Esophagus squamous epithelium (tissue), 5 donors: ENCODE data around the gene CYB561. TPM values are rescaled to one million over a fixed set of nuclear protein-coding genes. Genes with fewer than 3 reads are reported as not detected.

Experiments used
- DNase-seq: peaks from one replicate; lab custom pipeline; 2025; lab: John Stamatoyannopoulos, UW
- H3K27ac ChIP-seq, 4 donors: fragments of 200-600 bp; sonication (generic); one replicate each; pipeline ENCODE4 v1.5.1; 2016 to 2019; ENCODE audit warnings: mild to moderate bottlenecking in 1 of 4
- H3K27me3 ChIP-seq, 4 donors: fragments of 200-600 bp; sonication (generic); 1 replicate in 3 of 4; 2 replicates in 1 of 4; pipeline versions ENCODE4 v1.5.1 to v1.6.0; 2017 to 2021; ENCODE audit warnings: antibody characterized with exemption in 1 of 4
- H3K36me3 ChIP-seq, 3 donors: fragments of 200-600 bp; sonication (generic); one replicate each; pipeline ENCODE4 v1.5.1; 2016 to 2019
- H3K4me1 ChIP-seq, 3 donors: fragments of 200-600 bp; sonication (generic); one replicate each; pipeline ENCODE4 v1.5.1; 2017 to 2019
- H3K4me3 ChIP-seq, 4 donors: fragments of 200-600 bp; sonication (generic); 1 replicate in 3 of 4; 2 replicates in 1 of 4; pipeline ENCODE4 v1.5.1; 2016 to 2019; ENCODE audit warnings: mild to moderate bottlenecking in 2 of 4, moderate library complexity in 1 of 4
- H3K9me3 ChIP-seq, 3 donors: fragments of 200-600 bp; sonication (generic); one replicate each; pipeline ENCODE4 v1.5.1; 2016 to 2019
- CTCF ChIP-seq, 6 experiments: fragments of 450-650 bp in 4 of 6; fragments of 200-600 bp in 2 of 6; sonication (generic) in 2 of 6; IDR thresholded peaks; one replicate each; pipeline ENCODE4 v1.5.1; 2016 to 2019; ENCODE audit warnings: antibody characterized with exemption in 6 of 6, mild to moderate bottlenecking in 4 of 6, moderate library complexity in 4 of 6
- POLR2A ChIP-seq, 4 donors: fragments of 450-650 bp; IDR thresholded peaks; one replicate each; pipeline ENCODE4 v1.6.1; 2017; ENCODE audit warnings: antibody characterized with exemption in 4 of 4, mild to moderate bottlenecking in 4 of 4, moderate library complexity in 3 of 4
- WGBS, 2 donors: methylation state at CpG; one replicate each; pipeline ENCODE4 v1.1.5; 2018; 5-methylcytosine and 5-hydroxymethylcytosine counted together
- intact Hi-C: fragments of 100-400 bp; cut with DNase I; formaldehyde crosslinking; loops from one replicate; pipeline ENCODE4 v1.15.0; 2022
- total RNA-seq, 4 donors: library from RNA; depleted of rRNA; stranded (reverse); fragments of >200 nt; gene quantifications; one replicate each; pipeline ENCODE4 v1.1.0, GENCODE V29; 2016
- donor health status: DM: yes; HTN: yes; CAD: no.

The CYB561 gene
- total RNA-seq, 4 donors from 2014 or later, result 32.4 to 95.6 (median 42.4) TPM

- 88 to 92% methylated on average over 10 to 11 of the region's 11 CpGs for WGBS, 2 donors
- H3K4me1 ChIP-seq, result peaks cover 4 to 40% (median 26%) of the 10 kb centered on the region in 3 donors
- peaks cover 0 to 29% (median 0%) of the 10 kb centered on the region in 3 donors for H3K36me3 ChIP-seq
- TF ChIP-seq CTCF (IDR thresholded peaks at IDR 0.05) (no peak), POLR2A (IDR thresholded peaks at IDR 0.05) (no peak)
- intact Hi-C loops, result loop anchor here (5.0 kb wide), 1 partner anchor 182 kb away; no protein-coding TSS in a partner anchor
- no peak overlapping the region for H3K27ac ChIP-seq
- no peaks in the 10 kb centered on the region for H3K27me3 ChIP-seq
- no peaks in the 10 kb centered on the region for H3K9me3 ChIP-seq
- H3K4me3 ChIP-seq, result no peak overlapping the region
- no peak for DNase-seq
Observed at GRCh38 chr17:63430223-63430622, 15.9 kb downstream of the CYB561 start.

GRCh38 chr17:63429766-63430165, 16.3 kb downstream of the CYB561 start:
- peaks cover 0 to 25% (median 0%) of the 10 kb centered on the region in 3 donors for H3K36me3 ChIP-seq
- 88 to 96% methylated on average over 7 of the region's 7 CpGs for WGBS, 2 donors
- no peak for TF ChIP-seq CTCF (IDR thresholded peaks at IDR 0.05)
- no peak for TF ChIP-seq POLR2A (IDR thresholded peaks at IDR 0.05)
- intact Hi-C loops, result loop anchor here (5.0 kb wide), 2 partner anchors 53 to 183 kb away; no protein-coding TSS in a partner anchor
- H3K4me3 ChIP-seq, result no peak overlapping the region
- H3K4me1 ChIP-seq, result peaks cover 1 to 36% (median 21%) of the 10 kb centered on the region in 3 donors
- H3K9me3 ChIP-seq, result no peaks in the 10 kb centered on the region
- H3K27me3 ChIP-seq, result no peaks in the 10 kb centered on the region
- DNase-seq, result no peak
- H3K27ac ChIP-seq, result no peak overlapping the region

- TF ChIP-seq CTCF (IDR thresholded peaks at IDR 0.05) (no peak), POLR2A (IDR thresholded peaks at IDR 0.05) (no peak)
- H3K36me3 ChIP-seq, result peaks cover 0 to 3% (median 0%) of the 10 kb centered on the region in 3 donors
- H3K9me3 ChIP-seq, result no peaks in the 10 kb centered on the region
- H3K4me3 ChIP-seq, result no peak overlapping the region
- H3K4me1 ChIP-seq, result peaks cover 0 to 27% (median 11%) of the 10 kb centered on the region in 3 donors
- DNase-seq, result no peak
- no peak overlapping the region for H3K27ac ChIP-seq
- intact Hi-C loops, result loop anchor here (5.0 kb wide), 1 partner anchor 55 kb away; no protein-coding TSS in a partner anchor
- no peaks in the 10 kb centered on the region for H3K27me3 ChIP-seq
- 57 to 69% methylated on average over 2 of the region's 2 CpGs for WGBS, 2 donors
Observed at GRCh38 chr17:63426917-63427308, 19.2 kb downstream of the CYB561 start.

- H3K9me3 ChIP-seq, result no peaks in the 10 kb centered on the region
- peaks cover 0 to 26% (median 11%) of the 10 kb centered on the region in 3 donors for H3K4me1 ChIP-seq
- H3K36me3 ChIP-seq, result peaks cover 0 to 10% (median 0%) of the 10 kb centered on the region in 3 donors
- intact Hi-C loops, result loop anchor here (5.0 kb wide), 1 partner anchor 56 kb away; no protein-coding TSS in a partner anchor
- no peak overlapping the region for H3K4me3 ChIP-seq
- no peaks in the 10 kb centered on the region for H3K27me3 ChIP-seq
- no peak for DNase-seq
- no peak for TF ChIP-seq CTCF (IDR thresholded peaks at IDR 0.05)
- no peak for TF ChIP-seq POLR2A (IDR thresholded peaks at IDR 0.05)
- H3K27ac ChIP-seq, result no peak overlapping the region
- WGBS, 2 donors, result 80 to 87% methylated on average over 17 to 21 of the region's 22 CpGs
Observed at GRCh38 chr17:63426041-63426916, 19.8 kb downstream of the CYB561 start.

- TF ChIP-seq CTCF (IDR thresholded peaks at IDR 0.05), result peak; percentile 52 to 97 (median 90)
- TF ChIP-seq POLR2A (IDR thresholded peaks at IDR 0.05), result no peak
- Histone ChIP-seq H3K4me3 (no peak overlapping the region), H3K27me3 (no peaks in the 10 kb centered on the region), H3K4me1 (peaks cover 0 to 26% (median 11%) of the 10 kb centered on the region in 3 donors), H3K27ac (no peak overlapping the region), H3K36me3 (peaks cover 0 to 18% (median 0%) of the 10 kb centered on the region in 3 donors), H3K9me3 (no peaks in the 10 kb centered on the region)
- intact Hi-C loops, result loop anchor here (5.0 kb wide), 1 partner anchor 57 kb away; no protein-coding TSS in a partner anchor
- WGBS, 2 donors, result 0% methylated on average over 3 to 7 of the region's 7 CpGs
- DNase-seq, result no peak
Observed at GRCh38 chr17:63425483-63425882, 20.6 kb downstream of the CYB561 start.
